ENCODE measurements around the gene CNN3.

The CNN3 gene

DNA sequence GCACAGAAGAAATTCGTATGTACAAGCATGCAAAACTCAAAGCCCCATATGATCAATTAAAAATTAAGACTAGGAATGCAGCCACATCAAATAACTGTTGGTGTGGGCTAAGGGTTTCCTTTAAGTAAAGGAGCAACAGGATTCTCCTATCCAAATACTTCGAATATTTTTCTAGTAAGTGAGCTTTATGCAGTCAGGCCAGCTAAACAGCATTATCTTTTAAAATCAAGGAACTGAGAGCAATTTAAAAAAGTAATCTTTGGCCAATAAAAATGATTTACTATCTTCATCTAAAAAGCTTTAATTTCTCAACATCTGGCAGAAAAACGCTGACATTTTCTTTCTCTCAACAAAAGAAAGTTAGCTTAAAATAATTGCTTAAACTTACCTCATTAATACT lies 19.8 kb downstream of the CNN3 start (continued):
- TF ChIP-seq, protein P1, sequence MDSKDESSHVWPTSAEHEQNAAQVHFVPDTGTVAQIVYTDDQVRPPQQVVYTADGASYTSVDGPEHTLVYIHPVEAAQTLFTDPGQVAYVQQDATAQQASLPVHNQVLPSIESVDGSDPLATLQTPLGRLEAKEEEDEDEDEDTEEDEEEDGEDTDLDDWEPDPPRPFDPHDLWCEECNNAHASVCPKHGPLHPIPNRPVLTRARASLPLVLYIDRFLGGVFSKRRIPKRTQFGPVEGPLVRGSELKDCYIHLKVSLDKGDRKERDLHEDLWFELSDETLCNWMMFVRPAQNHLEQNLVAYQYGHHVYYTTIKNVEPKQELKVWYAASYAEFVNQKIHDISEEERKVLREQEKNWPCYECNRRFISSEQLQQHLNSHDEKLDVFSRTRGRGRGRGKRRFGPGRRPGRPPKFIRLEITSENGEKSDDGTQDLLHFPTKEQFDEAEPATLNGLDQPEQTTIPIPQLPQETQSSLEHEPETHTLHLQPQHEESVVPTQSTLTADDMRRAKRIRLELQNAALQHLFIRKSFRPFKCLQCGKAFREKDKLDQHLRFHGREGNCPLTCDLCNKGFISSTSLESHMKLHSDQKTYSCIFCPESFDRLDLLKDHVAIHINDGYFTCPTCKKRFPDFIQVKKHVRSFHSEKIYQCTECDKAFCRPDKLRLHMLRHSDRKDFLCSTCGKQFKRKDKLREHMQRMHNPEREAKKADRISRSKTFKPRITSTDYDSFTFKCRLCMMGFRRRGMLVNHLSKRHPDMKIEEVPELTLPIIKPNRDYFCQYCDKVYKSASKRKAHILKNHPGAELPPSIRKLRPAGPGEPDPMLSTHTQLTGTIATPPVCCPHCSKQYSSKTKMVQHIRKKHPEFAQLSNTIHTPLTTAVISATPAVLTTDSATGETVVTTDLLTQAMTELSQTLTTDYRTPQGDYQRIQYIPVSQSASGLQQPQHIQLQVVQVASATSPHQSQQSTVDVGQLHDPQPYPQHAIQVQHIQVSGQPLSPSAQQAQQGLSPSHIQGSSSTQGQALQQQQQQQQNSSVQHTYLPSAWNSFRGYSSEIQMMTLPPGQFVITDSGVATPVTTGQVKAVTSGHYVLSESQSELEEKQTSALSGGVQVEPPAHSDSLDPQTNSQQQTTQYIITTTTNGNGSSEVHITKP (tag by site-specific recombination; IDR thresholded peaks at IDR 0.05): no peak
- no peak for TF ChIP-seq ZNF623 (tag by site-specific recombination; IDR thresholded peaks at IDR 0.05)
- no peak for TF ChIP-seq ZNF132 (tag by site-specific recombination; IDR thresholded peaks at IDR 0.05; ENCODE audit: borderline replicate concordance)

GRCh38 chr1:94906382-94906781 lies 20.5 kb downstream of the CNN3 start:
- Histone ChIP-seq H3K4me3 (ENCODE audit: low read depth, low read length) (no peak overlapping the region), H3K36me3 (ENCODE audit: control insufficient read depth in 2 of 2, insufficient read depth in 1 of 2, low read length in 2 of 2) (peaks cover 6 to 8% of the 10 kb centered on the region in 2 experiments), H3K27ac (ENCODE audit: extremely low read depth, low read depth, low read length) (no peak overlapping the region), H3K4me1 (ENCODE audit: control insufficient read depth, insufficient read depth, low read length) (peaks cover 12% of the 10 kb centered on the region; the same call in 1 of the 2 replicates), H3K9me3 (ENCODE audit: control insufficient read depth, insufficient read depth, low read depth, low read length) (no peaks in the 10 kb centered on the region)
- TF ChIP-seq ZNF157 (tag by site-specific recombination; IDR thresholded peaks at IDR 0.05): no peak
- no peak for TF ChIP-seq ZNF621 (tag by site-specific recombination; IDR thresholded peaks at IDR 0.05)
- no peak for TF ChIP-seq ZNF585B (tag by site-specific recombination; IDR thresholded peaks at IDR 0.05)
- no peak for TF ChIP-seq ZNF501 (tag by site-specific recombination; IDR thresholded peaks at IDR 0.05)
- no peak for TF ChIP-seq KLF16 (tag by site-specific recombination; IDR thresholded peaks at IDR 0.05)
- CTCF ChIA-PET: interaction anchor here (1.3 to 2.8 kb wide), 2 partner anchors 51 to 135 kb away, joined by 3 to 11 read pairs; no protein-coding TSS in a partner anchor
- POLR2A ChIA-PET: interaction anchor here (0.8 kb wide), 1 partner anchor 19 kb away, joined by 4 read pairs; no protein-coding TSS in a partner anchor

DNA sequence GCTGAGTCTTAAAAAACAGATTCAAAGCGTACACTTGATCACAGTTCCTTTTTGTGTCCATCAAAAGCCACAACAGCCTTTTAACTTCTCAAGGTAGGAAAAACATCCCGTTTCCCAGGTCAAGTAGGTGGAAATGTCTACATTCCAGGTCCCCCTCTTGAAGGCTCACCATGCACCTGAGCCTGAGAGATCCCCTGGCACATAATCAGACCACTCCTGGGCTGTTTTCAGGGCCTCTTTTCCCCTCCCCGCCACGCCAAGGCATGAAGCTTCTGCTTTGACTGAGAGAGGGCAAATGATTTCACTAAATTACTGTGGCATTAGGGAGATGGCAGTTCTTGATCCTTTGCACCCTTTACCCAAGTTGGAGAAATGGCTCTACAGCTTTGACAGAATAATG lies 21.7 kb downstream of the CNN3 start:
- POLR2A ChIA-PET: no interaction called here
- H3K4me3 ChIP-seq (ENCODE audit: low read depth, low read length): no peak overlapping the region
- no peaks in the 10 kb centered on the region for H3K9me3 ChIP-seq (ENCODE audit: control insufficient read depth, insufficient read depth, low read depth, low read length)
- TF ChIP-seq OVOL3 (tag by site-specific recombination; IDR thresholded peaks at IDR 0.05) (no peak), ZNF626 (tag by site-specific recombination; IDR thresholded peaks at IDR 0.05) (no peak), FEZF1 (tag by site-specific recombination; IDR thresholded peaks at IDR 0.05) (no peak), ZNF544 (tag by site-specific recombination; IDR thresholded peaks at IDR 0.05) (no peak), ZNF140 (tag by site-specific recombination; IDR thresholded peaks at IDR 0.05) (no peak), SETDB1 (IDR thresholded peaks at IDR 0.05; ENCODE audit: insufficient read length, low read length) (no peak), ZSCAN30 (tag by site-specific recombination; IDR thresholded peaks at IDR 0.05) (no peak), ZNF514 (tag by site-specific recombination; IDR thresholded peaks at IDR 0.05) (no peak), MYNN (tag by site-specific recombination; IDR thresholded peaks at IDR 0.05; ENCODE audit: borderline replicate concordance) (no peak), SALL2 (tag by site-specific recombination; IDR thresholded peaks at IDR 0.05; ENCODE audit: borderline replicate concordance) (no peak), ZNF521 (tag by site-specific recombination; IDR thresholded peaks at IDR 0.05) (no peak), ZNF596 (tag by site-specific recombination; IDR thresholded peaks at IDR 0.05) (no peak), ZNF394 (tag by site-specific recombination; IDR thresholded peaks at IDR 0.05; ENCODE audit: borderline replicate concordance) (no peak), ZNF169 (tag by site-specific recombination; IDR thresholded peaks at IDR 0.05) (no peak), HOXA7 (CRISPR knock-in tag; IDR thresholded peaks at IDR 0.05; ENCODE audit: borderline replicate concordance) (no peak)
- TF ChIP-seq, protein P2, sequence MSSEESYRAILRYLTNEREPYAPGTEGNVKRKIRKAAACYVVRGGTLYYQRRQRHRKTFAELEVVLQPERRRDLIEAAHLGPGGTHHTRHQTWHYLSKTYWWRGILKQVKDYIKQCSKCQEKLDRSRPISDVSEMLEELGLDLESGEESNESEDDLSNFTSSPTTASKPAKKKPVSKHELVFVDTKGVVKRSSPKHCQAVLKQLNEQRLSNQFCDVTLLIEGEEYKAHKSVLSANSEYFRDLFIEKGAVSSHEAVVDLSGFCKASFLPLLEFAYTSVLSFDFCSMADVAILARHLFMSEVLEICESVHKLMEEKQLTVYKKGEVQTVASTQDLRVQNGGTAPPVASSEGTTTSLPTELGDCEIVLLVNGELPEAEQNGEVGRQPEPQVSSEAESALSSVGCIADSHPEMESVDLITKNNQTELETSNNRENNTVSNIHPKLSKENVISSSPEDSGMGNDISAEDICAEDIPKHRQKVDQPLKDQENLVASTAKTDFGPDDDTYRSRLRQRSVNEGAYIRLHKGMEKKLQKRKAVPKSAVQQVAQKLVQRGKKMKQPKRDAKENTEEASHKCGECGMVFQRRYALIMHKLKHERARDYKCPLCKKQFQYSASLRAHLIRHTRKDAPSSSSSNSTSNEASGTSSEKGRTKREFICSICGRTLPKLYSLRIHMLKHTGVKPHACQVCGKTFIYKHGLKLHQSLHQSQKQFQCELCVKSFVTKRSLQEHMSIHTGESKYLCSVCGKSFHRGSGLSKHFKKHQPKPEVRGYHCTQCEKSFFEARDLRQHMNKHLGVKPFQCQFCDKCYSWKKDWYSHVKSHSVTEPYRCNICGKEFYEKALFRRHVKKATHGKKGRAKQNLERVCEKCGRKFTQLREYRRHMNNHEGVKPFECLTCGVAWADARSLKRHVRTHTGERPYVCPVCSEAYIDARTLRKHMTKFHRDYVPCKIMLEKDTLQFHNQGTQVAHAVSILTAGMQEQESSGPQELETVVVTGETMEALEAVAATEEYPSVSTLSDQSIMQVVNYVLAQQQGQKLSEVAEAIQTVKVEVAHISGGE (tag by site-specific recombination; conservative IDR thresholded peaks at IDR 0.05; ENCODE audit: low read depth): no peak
- TF ChIP-seq, protein P3, sequence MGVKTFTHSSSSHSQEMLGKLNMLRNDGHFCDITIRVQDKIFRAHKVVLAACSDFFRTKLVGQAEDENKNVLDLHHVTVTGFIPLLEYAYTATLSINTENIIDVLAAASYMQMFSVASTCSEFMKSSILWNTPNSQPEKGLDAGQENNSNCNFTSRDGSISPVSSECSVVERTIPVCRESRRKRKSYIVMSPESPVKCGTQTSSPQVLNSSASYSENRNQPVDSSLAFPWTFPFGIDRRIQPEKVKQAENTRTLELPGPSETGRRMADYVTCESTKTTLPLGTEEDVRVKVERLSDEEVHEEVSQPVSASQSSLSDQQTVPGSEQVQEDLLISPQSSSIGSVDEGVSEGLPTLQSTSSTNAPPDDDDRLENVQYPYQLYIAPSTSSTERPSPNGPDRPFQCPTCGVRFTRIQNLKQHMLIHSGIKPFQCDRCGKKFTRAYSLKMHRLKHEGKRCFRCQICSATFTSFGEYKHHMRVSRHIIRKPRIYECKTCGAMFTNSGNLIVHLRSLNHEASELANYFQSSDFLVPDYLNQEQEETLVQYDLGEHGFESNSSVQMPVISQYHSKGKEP (tag by site-specific recombination; IDR thresholded peaks at IDR 0.05): no peak
- no peak overlapping the region for H3K27ac ChIP-seq (ENCODE audit: extremely low read depth, low read depth, low read length)
- H3K36me3 ChIP-seq (ENCODE audit: control insufficient read depth in 2 of 2, insufficient read depth in 1 of 2, low read length in 2 of 2): peaks cover 13 to 15% of the 10 kb centered on the region in 2 experiments
- CTCF ChIA-PET: interaction anchor here (0.6 to 1.3 kb wide), 3 partner anchors 13 to 136 kb away, joined by 3 to 4 read pairs (median 3); no protein-coding TSS in a partner anchor
- peaks cover 12% of the 10 kb centered on the region; the same call in 1 of the 2 replicates for H3K4me1 ChIP-seq (ENCODE audit: control insufficient read depth, insufficient read depth, low read length)

All from HEK293 (cell line).